Measurements from ENCODE around the gene LRP6.
"Not testable (repeated sequence)": the region's sequence is repeated elsewhere in the genome, so short reads cannot be mapped to it uniquely, and the experiment has no call there.

LRP6 gene

DNA sequence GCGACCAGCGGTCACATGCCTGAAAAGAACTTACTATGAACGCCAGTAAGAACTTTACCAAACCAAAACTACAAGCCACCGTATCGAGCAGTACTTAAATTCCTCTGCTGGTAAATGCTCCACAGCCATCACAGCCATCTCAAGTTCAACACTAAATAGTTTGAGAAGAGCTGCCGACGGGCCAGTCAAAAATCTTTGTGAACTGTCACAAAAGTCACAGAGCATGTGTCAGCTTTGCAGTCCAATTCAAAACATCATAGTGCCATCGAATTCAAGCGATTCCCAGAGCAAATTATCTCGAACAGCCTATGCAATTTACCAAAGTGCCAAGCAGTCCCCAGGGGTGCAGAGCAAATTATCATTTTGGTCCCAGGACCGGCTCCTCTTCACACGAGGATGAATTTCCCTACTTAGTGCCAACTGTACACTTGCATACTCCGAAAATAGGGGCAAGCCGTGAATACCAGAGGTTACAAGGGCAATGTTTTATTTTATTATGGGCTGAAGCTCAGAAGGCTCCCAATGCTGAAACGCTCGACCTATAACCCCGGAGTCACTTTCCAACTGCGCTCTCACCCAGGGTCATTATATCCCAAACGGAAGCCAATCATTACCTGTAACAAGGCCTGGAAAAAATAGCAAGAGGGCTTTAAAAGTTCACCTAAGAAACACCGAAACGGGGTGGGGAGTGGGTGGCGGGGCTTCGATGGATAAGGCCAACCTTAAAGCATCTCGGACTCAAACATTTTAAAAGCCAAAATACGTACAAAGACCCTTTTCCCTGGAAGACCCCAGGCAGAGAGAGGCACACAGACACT is 1.1 kb downstream of the LRP6 start:
- peak in 1 of 5 donors; percentile 4 for DNase-seq

GRCh38 chr12:12265035-12265434 is 1.8 kb downstream of the LRP6 start:
- DNase-seq = no peak

GRCh38 chr12:12263909-12264308 is 2.9 kb downstream of the LRP6 start:
- DNase-seq = no peak

- not testable (repeated sequence) for DNase-seq
Observed at GRCh38 chr12:12256291-12256757, 10.5 kb downstream of the LRP6 start.

GRCh38 chr12:12254553-12254952 is 12.3 kb downstream of the LRP6 start:
- DNase-seq = no peak

DNA sequence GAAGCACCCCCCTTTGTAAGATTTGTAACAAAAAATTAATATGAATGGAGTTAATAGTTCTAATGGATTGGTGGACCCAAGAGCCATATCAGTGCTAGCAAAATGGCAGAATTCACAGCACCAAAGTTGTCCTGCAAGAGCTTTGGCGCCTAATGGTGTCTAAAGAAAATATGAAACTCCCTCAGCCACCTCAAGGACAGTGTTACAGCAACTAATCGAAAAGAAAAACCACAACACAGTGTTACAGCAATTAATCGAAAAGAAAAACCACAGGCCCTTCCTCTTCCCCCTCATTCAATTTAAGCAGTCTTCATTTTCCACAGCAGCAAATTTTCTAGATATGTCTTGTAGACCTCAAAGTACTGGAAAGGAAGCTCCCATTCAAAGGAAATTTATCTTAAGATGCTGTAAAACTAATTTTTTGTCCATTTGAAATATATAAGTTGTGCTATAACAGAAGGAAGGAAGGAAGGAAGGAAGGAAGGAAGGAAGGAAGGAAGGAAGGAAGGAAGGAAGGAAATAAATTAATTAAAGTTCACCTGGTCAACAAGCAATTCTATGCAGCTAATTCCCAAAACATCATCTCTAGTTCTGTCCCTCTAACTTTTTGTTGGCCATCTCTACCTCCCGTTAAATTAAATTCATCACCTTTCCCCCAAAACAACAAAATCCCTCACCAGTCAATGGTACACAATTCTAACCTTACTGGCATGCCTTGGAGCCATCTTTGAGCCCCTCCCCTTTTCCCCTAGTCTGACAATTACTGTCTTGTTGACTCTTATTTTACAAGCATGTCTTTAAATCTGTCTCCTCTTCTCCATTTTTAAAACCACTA is 17.4 kb downstream of the LRP6 start:
- no peak for DNase-seq

DNA sequence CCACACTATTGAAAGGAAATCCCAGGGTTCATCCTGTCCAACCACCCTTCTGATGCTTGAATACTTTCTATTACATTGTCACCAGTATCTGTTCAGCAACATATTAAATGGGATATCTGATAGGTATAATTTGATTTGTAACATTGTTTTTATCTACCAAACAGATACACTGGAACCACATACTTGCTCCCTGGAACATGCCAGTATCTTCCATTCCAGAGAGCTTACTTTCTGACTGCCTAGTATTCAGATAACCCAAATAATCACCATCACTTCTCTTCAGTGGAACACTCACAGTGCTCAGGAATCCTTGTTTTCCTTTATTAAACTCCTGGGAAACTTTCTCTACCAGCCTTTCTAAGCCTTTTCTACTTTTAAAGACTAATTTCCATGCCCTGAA is 19.3 kb downstream of the LRP6 start:
- no peak for DNase-seq

- DNase-seq = no peak
Observed at GRCh38 chr12:12244341-12244740, 22.5 kb downstream of the LRP6 start.

- DNase-seq = no peak
Observed at GRCh38 chr12:12240662-12241340, 26.0 kb downstream of the LRP6 start.

DNA sequence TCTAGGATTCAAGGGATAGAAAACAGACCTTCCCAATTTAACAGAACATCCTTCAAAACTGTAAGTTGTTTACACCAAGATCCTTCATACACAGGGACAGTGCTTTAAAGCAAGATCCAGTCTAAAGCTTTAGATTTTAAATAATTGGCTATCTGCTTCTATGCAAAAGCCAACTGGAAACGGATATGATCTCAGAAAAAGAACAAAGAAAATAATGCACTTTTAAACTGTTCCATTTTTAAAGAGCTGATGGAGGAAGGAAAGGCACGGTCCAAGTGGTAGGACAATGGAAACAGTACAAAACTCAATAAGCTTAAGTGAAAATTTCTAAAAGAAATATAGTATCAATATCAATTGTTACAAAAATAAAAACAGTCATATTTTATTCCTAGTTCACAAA is 27.7 kb downstream of the LRP6 start:
- DNase-seq = no peak

DNA sequence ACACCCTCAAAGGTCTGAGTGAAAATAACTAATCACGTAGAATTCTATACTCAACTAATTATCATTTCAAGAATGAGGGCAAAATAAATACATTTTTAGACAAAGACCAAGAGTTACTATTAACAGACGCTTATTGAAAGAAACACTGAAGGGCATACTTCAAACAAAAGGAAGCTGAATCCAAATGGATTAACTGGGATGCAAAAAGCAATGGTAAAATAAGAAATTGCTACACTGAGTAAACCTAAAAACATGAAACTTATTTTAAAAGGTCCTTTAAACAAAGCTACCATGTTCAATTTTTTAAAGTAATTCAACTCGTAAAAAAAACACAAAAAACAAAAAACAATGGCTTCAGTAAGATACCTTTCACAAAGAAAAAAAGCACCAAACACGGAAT is 28.2 kb downstream of the LRP6 start:
- no peak for DNase-seq

DNA sequence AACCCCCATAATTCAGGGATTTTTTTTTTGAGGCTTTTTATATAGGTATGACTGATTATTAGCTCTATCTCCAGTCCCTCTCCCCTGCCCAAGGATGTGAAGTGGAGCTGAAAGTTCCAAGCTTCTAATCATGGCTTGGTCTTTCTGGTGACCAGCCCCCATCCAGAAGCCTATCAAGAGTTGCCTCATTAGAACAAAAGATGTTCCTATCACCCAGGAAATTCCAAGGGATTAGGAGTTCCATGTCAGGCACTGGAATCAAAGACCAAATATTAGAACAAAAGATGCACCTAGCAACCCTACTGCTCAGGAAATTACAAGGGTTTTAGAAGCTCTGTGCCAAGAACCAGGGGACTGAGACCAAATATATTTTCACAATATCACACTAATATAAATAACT is 29.9 kb downstream of the LRP6 start:
- no peak for DNase-seq

GRCh38 chr12:12230275-12230674 is 36.6 kb downstream of the LRP6 start:
- DNase-seq = no peak

DNA sequence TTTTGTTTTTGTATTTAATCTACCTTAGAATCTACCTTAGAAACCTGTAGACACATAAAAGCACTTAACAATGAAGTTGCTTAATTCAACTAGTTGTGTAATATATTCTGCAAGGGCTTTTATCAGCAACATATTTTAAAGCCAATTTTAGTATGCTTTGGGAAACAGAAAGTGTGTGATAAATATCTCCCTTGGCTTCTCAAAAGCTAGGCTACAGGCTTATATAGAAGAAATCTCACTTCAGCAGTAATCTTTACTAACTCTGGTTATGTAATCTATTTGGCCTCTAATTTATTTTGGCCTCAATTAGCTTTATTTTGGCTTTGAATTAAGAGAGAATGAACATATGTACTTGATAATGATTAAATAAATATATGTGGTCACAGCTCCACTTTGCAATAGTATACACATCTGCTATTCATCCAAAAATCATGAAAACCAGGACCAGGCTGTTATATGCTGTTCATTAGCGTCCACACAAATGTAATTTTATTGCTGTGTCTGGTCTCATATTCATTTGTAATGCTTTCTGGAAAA is 37.2 kb downstream of the LRP6 start:
- no peak for DNase-seq

GRCh38 chr12:12228402-12228801 is 38.4 kb downstream of the LRP6 start:
- no peak for DNase-seq

- no peak for DNase-seq
Observed at GRCh38 chr12:12226187-12226586, 40.7 kb downstream of the LRP6 start.

GRCh38 chr12:12224240-12224940 is 42.5 kb downstream of the LRP6 start:
- DNase-seq = peak in 1 of 5 donors; percentile 5

- DNase-seq = no peak
Observed at GRCh38 chr12:12221560-12221959, 45.3 kb downstream of the LRP6 start.

GRCh38 chr12:12219664-12220063 is 47.2 kb downstream of the LRP6 start:
- no peak for DNase-seq

GRCh38 chr12:12217018-12217359 is 49.9 kb downstream of the LRP6 start:
- DNase-seq = no peak

DNA sequence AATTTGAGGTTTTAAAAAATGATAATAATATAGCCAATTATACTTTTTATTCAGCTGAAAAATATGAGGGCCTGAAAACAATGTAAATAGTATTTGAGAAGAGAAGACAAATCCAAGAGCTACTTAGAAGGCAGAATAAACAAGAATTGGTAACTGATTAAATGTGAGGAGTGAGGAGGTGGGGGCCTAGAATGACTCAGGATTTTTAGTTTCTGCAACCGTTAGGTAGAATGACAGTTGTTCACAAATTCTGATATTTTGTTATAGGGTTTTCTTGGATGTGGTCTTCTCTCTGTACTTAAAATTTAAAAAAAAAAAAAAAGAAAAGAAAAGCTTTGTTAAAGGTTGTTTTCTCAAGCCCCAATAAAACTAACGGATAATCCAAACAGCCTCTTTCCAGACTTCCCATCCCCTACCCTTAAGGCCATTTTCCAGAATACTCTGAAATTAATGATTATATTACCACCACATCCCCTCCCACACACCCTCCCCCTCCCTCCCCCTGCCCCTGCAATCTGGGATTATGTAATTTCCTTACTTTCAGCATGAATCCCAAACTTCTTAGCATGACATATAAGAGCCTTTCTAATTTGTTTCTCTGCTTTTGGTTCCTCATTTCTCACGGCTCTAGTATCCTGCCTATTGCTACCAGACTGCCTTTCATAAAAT is 50.4 kb downstream of the LRP6 start:
- DNase-seq = no peak

GRCh38 chr12:12214635-12215131 is 52.2 kb downstream of the LRP6 start:
- DNase-seq = no peak

All from T-helper 1 cell (primary cell).